Vagina (tissue), 2 donors: ENCODE results near the gene EFHB.

Experiments
- POLR2A ChIP-seq, 2 donors: fragments of 450-650 bp; IDR thresholded peaks; one replicate each; pipeline ENCODE4 v1.6.1; 2017; ENCODE audit warnings: antibody characterized with exemption in 2 of 2, mild to moderate bottlenecking in 2 of 2, moderate library complexity in 2 of 2
- POLR2AphosphoS5 ChIP-seq, 2 donors: sonication (generic); formaldehyde crosslinking; IDR thresholded peaks; one replicate each; pipeline ENCODE4 v1.9.0; 2017; ENCODE audit warnings: antibody characterized with exemption in 2 of 2, mild to moderate bottlenecking in 2 of 2, low read depth in 1 of 2; ENCODE audit not compliant: insufficient read depth in 1 of 2
- TF ChIP-seq, protein P1 (sequence below), 3 experiments: fragments of 450-650 bp in 2 of 3; fragments of 200-600 bp in 1 of 3; sonication (generic) in 1 of 3; IDR thresholded peaks; one replicate each; pipeline ENCODE4 v1.5.1; 2017 to 2019; ENCODE audit warnings: antibody characterized with exemption in 3 of 3, mild to moderate bottlenecking in 2 of 3, moderate library complexity in 2 of 3

DNA sequence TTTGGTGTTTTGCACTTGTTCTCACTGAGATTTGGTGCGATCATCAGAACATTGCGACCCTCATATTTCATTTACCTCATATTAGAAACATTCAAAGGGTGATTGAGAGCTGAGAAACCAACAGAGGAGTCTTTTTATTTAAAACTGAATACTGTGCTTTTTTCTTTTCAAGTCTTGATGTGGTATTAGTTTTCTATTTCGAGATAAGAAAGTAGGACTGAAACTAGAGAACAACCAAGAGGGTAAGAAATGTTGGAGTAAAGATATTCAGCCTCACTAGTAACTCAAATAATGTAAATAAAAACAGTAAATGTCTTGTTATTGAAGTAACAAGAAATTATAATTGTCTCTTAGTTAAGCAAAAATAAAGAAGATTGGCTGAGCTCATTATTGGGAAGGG, 26.5 kb downstream of the EFHB start:
- TF ChIP-seq POLR2A (IDR thresholded peaks at IDR 0.05) (no peak), POLR2AphosphoS5 (IDR thresholded peaks at IDR 0.05; ENCODE audit: insufficient read depth in 1 of 2, low read depth in 1 of 2) (no peak)
- TF ChIP-seq, protein P1, sequence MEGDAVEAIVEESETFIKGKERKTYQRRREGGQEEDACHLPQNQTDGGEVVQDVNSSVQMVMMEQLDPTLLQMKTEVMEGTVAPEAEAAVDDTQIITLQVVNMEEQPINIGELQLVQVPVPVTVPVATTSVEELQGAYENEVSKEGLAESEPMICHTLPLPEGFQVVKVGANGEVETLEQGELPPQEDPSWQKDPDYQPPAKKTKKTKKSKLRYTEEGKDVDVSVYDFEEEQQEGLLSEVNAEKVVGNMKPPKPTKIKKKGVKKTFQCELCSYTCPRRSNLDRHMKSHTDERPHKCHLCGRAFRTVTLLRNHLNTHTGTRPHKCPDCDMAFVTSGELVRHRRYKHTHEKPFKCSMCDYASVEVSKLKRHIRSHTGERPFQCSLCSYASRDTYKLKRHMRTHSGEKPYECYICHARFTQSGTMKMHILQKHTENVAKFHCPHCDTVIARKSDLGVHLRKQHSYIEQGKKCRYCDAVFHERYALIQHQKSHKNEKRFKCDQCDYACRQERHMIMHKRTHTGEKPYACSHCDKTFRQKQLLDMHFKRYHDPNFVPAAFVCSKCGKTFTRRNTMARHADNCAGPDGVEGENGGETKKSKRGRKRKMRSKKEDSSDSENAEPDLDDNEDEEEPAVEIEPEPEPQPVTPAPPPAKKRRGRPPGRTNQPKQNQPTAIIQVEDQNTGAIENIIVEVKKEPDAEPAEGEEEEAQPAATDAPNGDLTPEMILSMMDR (IDR thresholded peaks at IDR 0.05), result no peak
